IMR-90 (cell line): Measurements from ENCODE around the gene ARHGAP19. TPM values are rescaled to one million over a fixed set of nuclear protein-coding genes. Genes with fewer than 3 reads are reported as not detected.

Experiments
- ATAC-seq: fragments of 200-7000 bp; cut with Tn5 transposase; 2 replicates; pipeline ENCODE4 v1.9.1; 2020; ENCODE audit warnings: low read depth, mild to moderate bottlenecking, moderate library complexity
- BruUV-seq: library from RNA; stranded (reverse); fragments of 400-500 nt; replicated peaks from 2 replicates; lab custom pipeline; 2021; lab: Mats Ljungman, UMichigan
- CTCF ChIA-PET: fragments of 300-600 bp; formaldehyde crosslinking; extraction: SDS; loops from one replicate; lab custom pipeline; 2021; ENCODE audit warnings: antibody characterized with exemption; lab: Yijun Ruan, JAX
- POLR2A ChIA-PET: fragments of 300-600 bp; sonication (Branson Sonifier 250); formaldehyde crosslinking; loops from one replicate; lab custom pipeline; 2022; ENCODE audit warnings: antibody characterized with exemption; ENCODE audit not compliant: unreplicated experiment; lab: Charles Lee
- DNase-seq: peaks from one replicate; pipeline ENCODE4 v3.0.0; 2013
- H2AFZ ChIP-seq: replicated peaks from 2 replicates; pipeline ENCODE3; 2013; ENCODE audit warnings: low read length, mild to moderate bottlenecking; ENCODE audit not compliant: poor library complexity
- H2AK5ac ChIP-seq: 2 replicates; pipeline ENCODE4 v1.6.1; 2013; ENCODE audit warnings: low read depth, low read length, inconsistent platforms
- H2AK9ac ChIP-seq: replicated peaks from 2 replicates; pipeline ENCODE3; 2013; ENCODE audit warnings: mild to moderate bottlenecking, low read depth, low read length, moderate library complexity; ENCODE audit not compliant: poor library complexity
- H2BK120ac ChIP-seq: 2 replicates; pipeline ENCODE4 v1.6.1; 2013; ENCODE audit warnings: low read depth, low read length, inconsistent platforms
- H2BK15ac ChIP-seq: 3 replicates; pipeline ENCODE4 v1.6.1; 2013; ENCODE audit warnings: low read depth, low read length, inconsistent platforms
- H2BK20ac ChIP-seq: 2 replicates; pipeline ENCODE4 v1.6.1; 2013; ENCODE audit warnings: low read depth, mild to moderate bottlenecking, inconsistent platforms, low read length, moderate library complexity
- H2BK5ac ChIP-seq: 2 replicates; pipeline ENCODE4 v1.6.1; 2013; ENCODE audit warnings: mild to moderate bottlenecking, low read depth, low read length, inconsistent platforms; ENCODE audit not compliant: poor library complexity, severe bottlenecking
- H3K14ac ChIP-seq: replicated peaks from 2 replicates; pipeline ENCODE4 v1.6.1; 2013; ENCODE audit warnings: low read depth, low read length, inconsistent platforms
- H3K18ac ChIP-seq: 2 replicates; pipeline ENCODE4 v1.6.1; 2013; ENCODE audit warnings: low read depth, low read length, control low read depth
- H3K23ac ChIP-seq: 2 replicates; pipeline ENCODE4 v1.6.1; 2013; ENCODE audit warnings: low read depth, low read length, inconsistent platforms
- H3K27ac ChIP-seq: 2 replicates; pipeline ENCODE4 v1.5.1; 2013; ENCODE audit warnings: mild to moderate bottlenecking, control low read depth, low read length; ENCODE audit not compliant: insufficient read depth
- H3K27me3 ChIP-seq: 2 replicates; pipeline ENCODE4 v1.6.1; 2013; ENCODE audit warnings: low read length; ENCODE audit not compliant: control insufficient read depth, insufficient read depth
- H3K36me3 ChIP-seq: 2 replicates; pipeline ENCODE4 v1.6.1; 2013; ENCODE audit warnings: low read length, mixed read lengths; ENCODE audit not compliant: control insufficient read depth, insufficient read depth
- H3K4ac ChIP-seq: 2 replicates; pipeline ENCODE4 v1.6.1; 2013; ENCODE audit warnings: low read depth, low read length, inconsistent platforms
- H3K4me1 ChIP-seq: 2 replicates; pipeline ENCODE4 v1.6.1; 2013; ENCODE audit warnings: low read length, mixed read lengths; ENCODE audit not compliant: control insufficient read depth, insufficient read depth
- H3K4me2 ChIP-seq: 2 replicates; pipeline ENCODE4 v1.6.1; 2013; ENCODE audit warnings: low read depth, mild to moderate bottlenecking, control low read depth, low read length, moderate library complexity
- H3K4me3 ChIP-seq: 2 replicates; pipeline ENCODE4 v1.5.1; 2013; ENCODE audit warnings: low read depth, mild to moderate bottlenecking, control low read depth, low read length, moderate library complexity; ENCODE audit not compliant: insufficient read depth
- H3K56ac ChIP-seq: 2 replicates; pipeline ENCODE4 v1.6.1; 2013; ENCODE audit warnings: low read length, inconsistent platforms; ENCODE audit not compliant: insufficient read depth; ENCODE audit errors: extremely low read depth
- H3K79me1 ChIP-seq, 2 experiments: 2 replicates each; pipeline ENCODE4 v1.6.1; 2013; ENCODE audit warnings: low read length in 2 of 2, inconsistent platforms in 1 of 2, low read depth in 1 of 2
- H3K9ac ChIP-seq: 2 replicates; pipeline ENCODE4 v1.6.1; 2013; ENCODE audit warnings: low read depth, low read length, control low read depth
- H3K9me1 ChIP-seq: 2 replicates; pipeline ENCODE4 v1.6.1; 2013; ENCODE audit warnings: low read length, inconsistent platforms; ENCODE audit not compliant: insufficient read depth
- H3K9me3 ChIP-seq: 2 replicates; pipeline ENCODE4 v1.6.1; 2013; ENCODE audit warnings: low read length; ENCODE audit not compliant: control insufficient read depth, insufficient read depth
- H4K20me1 ChIP-seq: 2 replicates; pipeline ENCODE4 v1.6.1; 2013; ENCODE audit warnings: low read length, inconsistent platforms; ENCODE audit not compliant: insufficient read depth
- H4K5ac ChIP-seq: 2 replicates; pipeline ENCODE4 v1.6.1; 2013; ENCODE audit warnings: mild to moderate bottlenecking, low read depth, low read length, control low read depth
- H4K8ac ChIP-seq, 2 experiments: 2 replicates each; pipeline ENCODE4 v1.6.1; 2013; ENCODE audit warnings: low read depth in 2 of 2, low read length in 2 of 2, control low read depth in 1 of 2, inconsistent platforms in 1 of 2
- H4K91ac ChIP-seq: 2 replicates; pipeline ENCODE4 v1.6.1; 2013; ENCODE audit warnings: low read depth, low read length, inconsistent platforms; ENCODE audit not compliant: insufficient read depth
- BHLHE40 ChIP-seq: fragments of 150-350 bp; IDR thresholded peaks from 2 replicates; pipeline ENCODE4 v1.6.1; 2016; ENCODE audit warnings: mild to moderate bottlenecking, low read depth, low read length
- CEBPB ChIP-seq: IDR thresholded peaks from 2 replicates; pipeline ENCODE4 v1.6.1; 2012; ENCODE audit warnings: low read depth, low read length, improper control_type of control experiment
- CHD1 ChIP-seq: IDR thresholded peaks from 2 replicates; pipeline ENCODE4 v1.6.1; 2012; ENCODE audit warnings: low read depth, low read length, improper control_type of control experiment
- CTCF ChIP-seq: conservative IDR thresholded peaks from 2 replicates; pipeline ENCODE4 v1.5.1; 2012; ENCODE audit warnings: mild to moderate bottlenecking, low read depth, low read length, improper control_type of control experiment
- FOS ChIP-seq: fragments of 150-350 bp; IDR thresholded peaks from 2 replicates; pipeline ENCODE4 v1.6.1; 2016; ENCODE audit warnings: low read depth, low read length
- MAZ ChIP-seq: IDR thresholded peaks from 2 replicates; pipeline ENCODE4 v1.6.1; 2012; ENCODE audit warnings: low read depth, mild to moderate bottlenecking, low read length, improper control_type of control experiment, moderate library complexity, borderline replicate concordance
- MXI1 ChIP-seq: IDR thresholded peaks from 2 replicates; pipeline ENCODE4 v1.6.1; 2012; ENCODE audit warnings: low read depth, mild to moderate bottlenecking, low read length, moderate library complexity, borderline replicate concordance
- POLR2A ChIP-seq: IDR thresholded peaks from 2 replicates; pipeline ENCODE4 v1.6.1; 2012; ENCODE audit warnings: mild to moderate bottlenecking, low read depth, low read length
- RAD21 ChIP-seq: IDR thresholded peaks from 2 replicates; pipeline ENCODE4 v1.6.1; 2012; ENCODE audit warnings: low read length, improper control_type of control experiment
- SMC3 ChIP-seq: fragments of 150-350 bp; IDR thresholded peaks from 2 replicates; pipeline ENCODE4 v1.6.1; 2016; ENCODE audit warnings: low read depth, mild to moderate bottlenecking, antibody characterized with exemption, low read length, moderate library complexity
- USF2 ChIP-seq: fragments of 150-350 bp; IDR thresholded peaks from 2 replicates; pipeline ENCODE4 v1.6.1; 2017; ENCODE audit warnings: mild to moderate bottlenecking, antibody characterized with exemption, low read length, low read depth
- WGBS, 2 experiments: methylation state at CpG; one replicate each; pipeline versions ENCODE4 v1.1.5 to v1.1.7; 2013; ENCODE audit warnings: missing lambda C conversion rate in 2 of 2; ENCODE audit not compliant: insufficient read length in 1 of 2; ENCODE audit errors: extremely low coverage in 2 of 2; 5-methylcytosine and 5-hydroxymethylcytosine counted together
- dilution Hi-C: fragments of 300-500 bp; cut with HindIII; formaldehyde crosslinking; loops from one replicate; pipeline ENCODE4 v1.14.3; 2018; ENCODE audit warnings: low sequenced_read_pairs; ENCODE audit not compliant: unreplicated experiment
- in situ Hi-C: fragments of 300-500 bp; cut with MboI; formaldehyde crosslinking; loops from 3 replicates; pipeline ENCODE4 v1.14.3; 2019; ENCODE audit warnings: low sequenced_read_pairs, inconsistent platforms, mixed read lengths
- intact Hi-C: fragments of 100-400 bp; cut with micrococcal nuclease; formaldehyde crosslinking; loops from 2 replicates; pipeline ENCODE4 v1.10.0; 2022
- polyA plus RNA-seq, 3 experiments: library from polyadenylated mRNA; depleted of rRNA; stranded (reverse); fragments of >200 nt; gene quantifications; 2 replicates each; pipeline ENCODE4 v1.2.3, GENCODE V29; 2012; ENCODE audit warnings: low replicate concordance in 1 of 3
- total RNA-seq: library from RNA; depleted of rRNA; stranded (reverse); fragments of >200 nt; gene quantifications from 2 replicates; pipeline ENCODE4 v1.2.3, GENCODE V29; 2012

Gene ARHGAP19
- total and polyA plus RNA-seq, 2 of the 4 experiments (the other 2 are of a cell fraction), result 6.3 to 7.0 TPM

DNA sequence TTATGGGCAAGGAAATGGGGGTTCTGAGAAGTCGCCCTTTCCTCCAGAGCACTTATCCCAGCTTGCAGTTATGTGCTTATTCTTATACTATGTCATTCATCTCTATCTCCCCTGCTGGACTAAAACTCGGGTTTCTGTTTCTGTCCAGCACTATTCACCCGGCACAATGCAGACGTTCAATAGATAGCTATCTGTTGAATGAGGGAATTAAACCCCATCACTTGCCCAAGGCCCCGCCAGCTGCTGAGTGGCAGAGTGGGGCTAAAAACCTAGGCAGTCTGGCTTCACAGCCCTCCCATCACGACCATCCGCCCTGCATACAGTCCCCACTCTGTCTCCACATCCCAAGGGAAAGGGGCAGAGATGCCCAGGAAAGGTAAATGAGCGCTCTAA, 112.1 kb downstream of the ARHGAP19 start:
- Histone ChIP-seq H3K4me1 (no peaks in the 10 kb centered on the region), H2AK9ac (no peak overlapping the region), H4K91ac (no peak overlapping the region), H3K4me2 (no peak overlapping the region), H3K27me3 (peaks cover 78% of the 10 kb centered on the region), H2BK20ac (no peak overlapping the region), H3K14ac (no peak overlapping the region), H3K9ac (no peak overlapping the region), H2BK5ac (no peak overlapping the region), H2AFZ (no peak overlapping the region), H3K36me3 (no peaks in the 10 kb centered on the region), H3K4ac (no peak overlapping the region), H3K56ac (no peak overlapping the region), H3K23ac (no peak overlapping the region), H2AK5ac (no peak overlapping the region), H3K9me1 (no peaks in the 10 kb centered on the region), H3K27ac (no peak overlapping the region), H3K4me3 (no peak overlapping the region), H2BK15ac (no peak overlapping the region), H4K8ac (no peak overlapping the region), H3K18ac (no peak overlapping the region), H3K9me3 (no peaks in the 10 kb centered on the region), H3K79me1 (no peaks in the 10 kb centered on the region), H4K5ac (no peak overlapping the region), H4K20me1 (no peaks in the 10 kb centered on the region), H2BK120ac (no peak overlapping the region)
- DNase-seq (no peak), ATAC-seq (no peak)
- 90% methylated on average over 2 of the region's 8 CpGs; no CpG with 5 or more reads in 1 of the 2 experiments for WGBS, 2 experiments
- ChIA-PET POLR2A (no interaction called here), CTCF (interaction anchor here (1.2 kb wide), 1 partner anchor 16 kb away, joined by 3 read pairs; no protein-coding TSS in a partner anchor)
- in situ Hi-C loops, result no loop called here
- TF ChIP-seq BHLHE40 (no peak), CTCF (no peak), USF2 (no peak), RAD21 (no peak), POLR2A (no peak), MAZ (no peak), SMC3 (no peak), FOS (no peak), CEBPB (no peak), MXI1 (no peak), CHD1 (no peak)
- dilution Hi-C loops, result no loop called here
- intact Hi-C loops, result no loop called here
- BruUV-seq, result no TSS peak
